Activated T-helper 9 cell treated with anti-CD3 and anti-CD28 coated beads, Interleukin-2, amount 50 U/mL, for 16 hours (primary cell): ENCODE measurements around the gene LIMK2.
"Not testable (repeated sequence)": the region's sequence is repeated elsewhere in the genome, so short reads cannot be mapped to it uniquely, and the experiment has no call there.

ENCODE experiments used
- DNase-seq: peaks from one replicate; pipeline ENCODE4 v3.0.0-alpha.2; 2020; ENCODE audit warnings: low read depth

Gene LIMK2

DNA sequence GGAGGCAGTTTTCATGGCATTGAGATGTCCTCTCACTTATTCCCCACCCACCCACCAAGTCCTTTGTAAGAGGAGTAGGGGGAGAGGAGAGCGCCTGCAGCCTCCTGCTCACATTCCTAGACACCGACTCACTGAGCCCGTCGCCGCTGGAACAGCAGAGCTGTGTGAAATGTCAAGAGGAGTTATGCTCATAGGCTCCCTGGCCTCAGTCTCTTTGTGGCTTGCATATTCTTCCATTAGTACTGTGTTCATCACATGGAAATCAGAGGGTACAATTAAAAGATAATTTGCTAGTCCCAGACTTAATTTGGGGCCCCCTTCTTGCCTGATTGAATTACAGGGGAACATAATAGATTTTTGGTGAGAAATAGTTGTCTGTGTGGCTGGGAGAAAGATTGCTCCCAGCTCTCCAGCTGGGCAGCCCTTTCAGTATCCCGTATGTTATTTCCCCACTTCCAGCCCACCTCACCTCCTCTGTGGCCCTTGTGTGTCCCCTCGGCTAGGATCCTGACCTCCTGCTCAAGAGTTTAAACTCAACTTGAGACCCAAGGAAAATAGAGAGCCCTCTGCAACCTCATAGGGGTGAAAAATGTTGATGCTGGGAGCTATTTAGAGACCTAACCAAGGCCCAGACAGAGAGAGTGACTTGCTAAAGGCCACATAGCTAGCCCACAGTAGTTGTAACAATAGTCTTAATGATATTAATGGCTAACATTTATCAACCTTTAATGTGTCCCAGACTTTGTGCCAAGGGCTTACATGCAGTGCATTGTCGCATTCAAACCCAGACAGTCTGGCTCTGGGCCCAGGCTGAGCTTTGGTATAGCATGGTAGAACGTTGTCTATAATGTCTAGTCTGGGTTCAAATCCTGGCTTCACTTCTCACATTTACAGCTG, 32.2 kb downstream of the LIMK2 start:
- DNase-seq: no peak

DNA sequence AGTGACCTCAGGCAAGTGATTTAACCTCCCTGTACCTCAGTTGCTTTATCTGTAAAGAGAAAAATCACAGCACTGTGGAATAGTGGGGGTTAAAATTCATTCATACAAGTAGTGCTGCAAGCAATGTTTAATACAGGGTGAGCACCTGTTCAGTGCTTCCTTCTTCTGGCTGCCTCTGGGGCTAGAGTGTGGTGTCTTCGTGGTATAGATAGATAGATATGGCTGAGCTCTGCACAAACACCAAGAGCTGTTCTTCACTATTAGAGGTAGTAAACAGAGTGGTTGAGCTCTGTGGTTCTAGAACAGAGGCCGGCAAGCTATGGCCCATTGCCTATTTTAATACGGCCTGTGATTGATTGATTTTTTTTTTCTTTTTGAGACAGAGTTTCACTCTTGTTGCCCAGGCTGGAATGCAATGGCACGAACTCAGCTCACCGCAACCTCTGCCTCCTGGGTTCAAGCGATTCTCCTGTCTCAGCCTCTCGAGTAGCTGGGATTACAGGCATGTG, 32.9 kb downstream of the LIMK2 start:
- no peak for DNase-seq

DNA sequence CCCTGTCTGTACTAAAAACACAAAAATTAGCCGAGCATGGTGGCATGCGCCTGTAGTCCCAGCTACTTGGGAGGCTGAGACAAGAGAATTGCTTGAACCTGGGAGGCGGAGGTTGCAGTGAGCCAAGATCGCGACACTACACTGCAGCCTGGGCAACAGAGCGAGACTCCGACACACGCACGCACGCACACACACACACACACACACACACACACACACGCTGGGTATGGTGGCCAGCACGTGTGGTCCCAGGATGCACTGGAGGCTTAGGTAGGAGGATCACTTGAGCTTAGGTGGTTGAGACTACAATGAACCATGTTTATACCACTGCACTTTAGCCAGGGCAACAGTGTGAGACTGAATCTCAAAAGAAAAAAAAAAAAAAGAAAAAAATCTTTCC, 33.9 kb downstream of the LIMK2 start:
- DNase-seq: not testable (repeated sequence)

DNA sequence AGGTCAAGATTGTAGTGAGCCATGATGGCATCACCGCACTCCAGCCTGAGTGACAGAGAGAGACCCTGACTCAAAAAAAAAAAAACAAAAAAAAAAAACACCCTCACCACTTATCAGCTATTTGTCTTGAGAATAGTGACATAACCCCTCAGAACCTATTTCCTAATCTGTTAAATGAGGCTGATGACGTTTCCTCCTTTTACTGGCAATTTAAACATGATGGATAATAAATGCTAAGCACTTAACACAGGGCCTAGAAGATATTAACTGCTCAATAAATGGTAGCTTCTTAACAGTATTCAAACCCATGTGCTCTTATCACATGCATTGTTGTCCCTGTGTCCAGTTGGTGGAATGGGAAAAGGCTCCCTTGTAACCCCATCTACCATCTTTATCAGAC, 34.6 kb downstream of the LIMK2 start:
- no peak for DNase-seq

DNA sequence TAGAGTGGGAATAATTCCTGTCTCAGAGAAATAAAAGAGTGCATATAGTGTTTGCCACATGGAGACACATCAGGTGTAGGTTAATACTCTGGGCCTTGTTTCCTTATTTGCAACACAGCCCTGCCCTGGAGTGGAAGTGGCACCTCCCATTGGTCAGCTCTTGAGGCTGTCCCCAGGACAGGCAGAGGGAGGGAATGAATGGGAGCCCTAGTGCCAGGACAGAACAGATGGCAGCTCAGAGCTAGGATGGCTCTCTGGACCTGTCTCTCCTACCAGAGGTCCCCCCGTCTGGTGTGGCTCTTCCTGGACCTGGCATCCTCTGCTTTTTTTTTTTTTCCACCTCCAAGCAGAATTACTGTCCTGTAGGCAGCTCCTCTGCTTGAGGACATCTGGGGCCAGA, 35.6 kb downstream of the LIMK2 start:
- DNase-seq: no peak

DNA sequence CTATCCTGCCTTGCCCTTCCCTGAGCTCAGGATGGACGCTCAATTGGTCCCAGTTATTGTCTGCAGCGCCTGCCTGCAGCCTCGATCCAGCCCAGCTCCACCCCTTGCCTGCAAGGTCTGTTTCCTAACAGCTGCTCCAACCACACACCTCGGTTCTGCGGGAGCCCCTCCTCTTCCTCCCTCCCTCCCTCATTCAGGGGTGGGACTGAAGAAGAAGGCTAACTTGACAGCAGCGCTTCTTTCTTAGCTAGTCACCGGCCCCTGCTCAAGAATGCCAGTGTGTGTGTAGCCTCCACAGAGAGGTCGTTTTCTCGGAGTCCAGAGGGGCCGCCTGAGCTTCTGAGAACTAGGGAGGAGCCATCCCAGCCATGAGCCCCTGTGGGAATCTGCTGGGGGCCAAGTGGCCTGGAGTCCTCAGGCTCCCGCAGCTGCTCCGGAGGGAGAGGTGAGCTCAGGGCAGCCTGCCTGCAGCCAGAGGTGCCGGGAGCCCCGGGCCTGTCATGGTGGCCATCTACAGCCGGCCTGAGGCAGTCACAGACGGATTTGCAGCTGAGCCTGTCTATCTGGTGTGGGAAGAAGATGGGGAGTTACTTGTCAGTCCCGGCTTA, 36.1 kb downstream of the LIMK2 start:
- peak; percentile 26 for DNase-seq

DNA sequence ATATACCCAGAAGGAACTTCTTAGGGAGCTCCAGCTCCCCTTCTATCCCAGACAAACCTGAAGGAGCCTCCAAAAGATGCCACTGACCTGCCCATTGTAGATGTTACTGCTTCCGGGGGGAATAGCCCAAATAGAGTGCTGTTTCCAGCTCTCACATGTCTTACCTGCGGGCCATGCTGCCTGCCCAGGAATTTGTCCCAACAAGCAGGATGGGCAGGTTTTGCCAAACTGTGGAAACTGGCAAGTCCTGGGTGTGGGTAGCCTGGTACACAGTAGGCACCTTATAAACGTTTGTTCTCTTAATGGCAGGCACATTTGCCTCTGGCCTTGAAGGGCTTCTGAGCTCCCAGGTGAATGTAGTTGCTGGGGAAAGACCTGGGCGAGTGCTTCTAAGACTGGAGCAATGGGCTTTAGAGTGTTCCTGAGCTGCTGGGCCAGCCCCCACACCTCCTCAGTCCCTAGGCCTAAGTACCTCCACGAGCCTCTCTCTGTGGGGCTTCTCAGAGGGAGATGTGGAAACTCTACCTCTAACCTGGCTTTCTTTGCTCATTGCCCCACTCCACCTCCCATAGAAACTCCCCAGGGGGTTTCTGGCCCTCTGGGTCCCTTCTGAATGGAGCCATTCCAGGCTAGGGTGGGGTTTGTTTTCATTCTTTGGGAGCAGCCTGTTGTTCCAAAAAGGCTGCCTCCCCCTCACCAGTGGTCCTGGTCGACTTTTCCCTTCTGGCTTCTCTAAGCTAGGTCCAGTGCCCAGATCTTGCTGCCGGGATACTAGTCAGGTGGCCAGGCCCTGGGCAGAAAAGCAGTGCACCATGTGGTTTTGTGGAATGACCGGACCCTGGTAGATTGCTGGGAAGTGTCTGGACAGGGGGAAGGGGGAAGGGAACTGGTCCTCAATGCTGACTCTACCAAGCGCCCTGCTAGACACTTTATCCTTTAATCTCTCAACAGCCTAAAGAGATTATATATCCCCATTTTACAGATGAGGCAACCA, 37.2 kb downstream of the LIMK2 start:
- DNase-seq: no peak

DNA sequence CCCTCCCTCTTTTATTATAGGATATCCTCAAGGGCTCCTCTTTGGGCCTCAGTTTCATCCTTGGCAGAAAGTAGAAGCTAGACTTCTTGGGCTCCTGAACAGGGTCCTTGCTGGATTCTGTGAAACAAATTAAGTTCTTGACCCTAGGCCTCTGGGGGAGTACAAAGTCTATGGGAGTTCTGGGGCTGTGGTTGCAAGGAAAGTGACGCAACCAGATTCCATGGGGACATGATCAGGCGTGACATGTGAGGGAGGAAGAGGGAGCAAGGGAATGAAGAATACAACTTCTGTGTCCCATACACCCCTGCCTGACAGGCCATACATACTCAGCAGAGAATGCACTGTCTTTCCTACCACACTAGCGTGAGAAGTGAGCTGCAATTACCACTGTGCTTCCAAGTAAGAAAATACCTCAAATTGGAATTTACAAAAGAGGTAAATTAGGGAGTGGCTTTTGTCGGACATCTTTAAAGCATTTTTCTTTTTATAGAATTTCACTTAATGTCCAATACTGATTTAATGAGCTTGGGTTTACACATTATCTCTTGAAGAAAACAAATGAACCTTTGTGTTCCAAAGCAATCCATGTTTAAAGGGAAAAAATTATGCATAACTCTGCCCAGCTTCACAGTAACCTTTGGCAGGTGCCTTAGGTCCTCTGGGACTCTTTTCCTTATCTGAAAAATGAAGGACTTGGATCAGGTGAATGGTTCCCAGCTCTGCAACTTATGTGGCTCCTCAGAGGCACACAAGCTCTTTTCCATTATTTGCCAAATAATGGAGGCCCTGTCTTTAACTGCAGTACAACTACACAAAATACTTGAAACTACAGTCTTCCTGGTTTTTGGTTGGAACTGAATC, 38.9 kb downstream of the LIMK2 start:
- DNase-seq: no peak

DNA sequence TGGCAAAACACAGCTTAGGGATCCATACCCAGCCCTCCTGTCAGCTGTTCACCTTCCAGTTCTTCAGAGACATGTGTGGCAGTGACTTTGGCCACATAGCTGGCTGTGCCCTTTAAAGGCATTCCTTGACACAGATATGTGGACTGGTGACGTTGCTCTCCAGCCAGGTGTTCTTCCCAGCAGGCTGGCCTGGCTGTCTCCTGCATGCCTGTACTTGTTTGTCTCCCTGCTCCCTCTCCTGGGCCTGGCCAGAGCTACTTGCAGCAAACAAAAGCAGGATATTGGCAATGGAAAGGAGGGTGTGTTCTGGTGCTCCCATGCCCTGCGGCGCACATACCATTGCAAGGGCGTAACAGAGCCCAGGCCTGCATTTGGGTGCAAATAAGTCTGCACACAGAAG, 41.9 kb downstream of the LIMK2 start:
- DNase-seq: no peak

DNA sequence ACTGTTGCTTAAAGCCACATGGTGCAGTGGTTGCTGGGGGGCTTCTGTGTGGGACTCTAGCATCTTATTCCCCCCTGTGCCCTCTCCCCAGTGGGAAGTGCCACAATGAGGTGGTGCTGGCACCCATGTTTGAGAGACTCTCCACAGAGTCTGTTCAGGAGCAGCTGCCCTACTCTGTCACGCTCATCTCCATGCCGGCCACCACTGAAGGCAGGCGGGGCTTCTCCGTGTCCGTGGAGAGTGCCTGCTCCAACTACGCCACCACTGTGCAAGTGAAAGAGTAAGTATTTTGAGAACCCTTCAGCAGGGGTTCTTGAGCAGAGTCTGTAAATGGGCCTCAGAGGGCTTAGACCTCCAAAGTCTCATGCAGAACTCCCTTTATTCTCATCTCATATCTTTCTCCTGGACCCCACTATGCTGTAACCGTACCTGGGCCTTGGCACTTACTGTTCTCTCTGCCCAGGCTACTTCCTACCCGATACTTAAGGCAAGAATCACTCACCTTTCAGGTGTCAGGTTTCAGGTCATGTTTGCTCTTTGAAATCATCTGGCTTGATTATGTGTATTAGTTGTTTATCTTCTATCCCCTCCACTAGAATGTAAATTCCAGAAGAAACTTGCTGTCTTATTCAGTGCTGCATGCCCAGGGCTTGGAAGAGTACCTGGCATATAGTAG, 47.8 kb downstream of the LIMK2 start:
- DNase-seq: no peak

DNA sequence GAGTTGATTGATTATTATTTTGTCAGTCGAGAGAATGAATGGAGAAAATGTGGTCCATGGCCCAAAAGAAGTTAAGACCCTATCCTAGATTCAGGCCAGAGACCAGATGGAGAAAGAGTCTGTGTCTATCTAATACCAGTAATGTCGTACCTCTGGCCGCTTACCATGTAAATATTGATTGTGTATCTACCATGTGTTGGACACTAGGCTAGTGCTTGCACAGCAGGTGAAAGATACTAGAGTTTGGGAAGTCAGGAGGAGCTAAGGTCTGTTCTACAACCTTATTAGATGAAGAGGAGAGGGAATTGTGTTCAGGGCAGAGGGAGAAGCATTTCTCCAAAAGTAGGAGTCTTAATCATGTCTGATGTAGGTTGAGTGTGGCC, 48.4 kb downstream of the LIMK2 start:
- DNase-seq: no peak

DNA sequence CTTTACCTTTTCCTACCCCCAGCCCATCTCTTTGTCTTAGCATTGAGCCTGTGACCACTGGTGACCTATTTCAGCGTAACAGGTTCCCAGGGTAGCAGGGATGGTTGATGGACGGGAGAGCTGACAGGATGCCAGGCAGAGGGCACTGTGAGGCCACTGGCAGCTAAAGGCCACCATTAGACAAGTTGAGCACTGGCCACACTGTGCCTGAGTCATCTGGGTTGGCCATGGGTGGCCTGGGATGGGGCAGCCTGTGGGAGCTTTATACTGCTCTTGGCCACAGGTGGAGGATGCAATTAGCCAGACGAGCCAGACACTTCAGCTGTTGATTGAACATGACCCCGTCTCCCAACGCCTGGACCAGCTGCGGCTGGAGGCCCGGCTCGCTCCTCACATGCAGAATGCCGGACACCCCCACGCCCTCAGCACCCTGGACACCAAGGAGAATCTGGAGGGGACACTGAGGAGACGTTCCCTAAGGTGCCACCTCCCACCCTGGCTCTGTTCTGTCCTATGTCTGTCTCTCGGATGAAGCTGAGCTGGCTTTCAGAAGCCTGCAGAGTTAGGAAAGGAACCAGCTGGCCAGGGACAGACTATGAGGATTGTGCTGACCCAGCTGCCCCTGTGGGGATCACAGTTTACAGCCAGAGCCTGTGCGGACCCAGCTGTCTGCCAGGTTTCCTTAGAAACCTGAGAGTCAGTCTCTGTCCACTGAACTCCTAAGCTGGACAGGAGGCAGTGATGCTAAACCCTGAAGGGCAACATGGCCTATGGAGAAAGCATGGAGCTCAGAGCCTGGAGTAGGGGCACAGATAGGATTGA, 50.4 kb downstream of the LIMK2 start:
- no peak for DNase-seq

DNA sequence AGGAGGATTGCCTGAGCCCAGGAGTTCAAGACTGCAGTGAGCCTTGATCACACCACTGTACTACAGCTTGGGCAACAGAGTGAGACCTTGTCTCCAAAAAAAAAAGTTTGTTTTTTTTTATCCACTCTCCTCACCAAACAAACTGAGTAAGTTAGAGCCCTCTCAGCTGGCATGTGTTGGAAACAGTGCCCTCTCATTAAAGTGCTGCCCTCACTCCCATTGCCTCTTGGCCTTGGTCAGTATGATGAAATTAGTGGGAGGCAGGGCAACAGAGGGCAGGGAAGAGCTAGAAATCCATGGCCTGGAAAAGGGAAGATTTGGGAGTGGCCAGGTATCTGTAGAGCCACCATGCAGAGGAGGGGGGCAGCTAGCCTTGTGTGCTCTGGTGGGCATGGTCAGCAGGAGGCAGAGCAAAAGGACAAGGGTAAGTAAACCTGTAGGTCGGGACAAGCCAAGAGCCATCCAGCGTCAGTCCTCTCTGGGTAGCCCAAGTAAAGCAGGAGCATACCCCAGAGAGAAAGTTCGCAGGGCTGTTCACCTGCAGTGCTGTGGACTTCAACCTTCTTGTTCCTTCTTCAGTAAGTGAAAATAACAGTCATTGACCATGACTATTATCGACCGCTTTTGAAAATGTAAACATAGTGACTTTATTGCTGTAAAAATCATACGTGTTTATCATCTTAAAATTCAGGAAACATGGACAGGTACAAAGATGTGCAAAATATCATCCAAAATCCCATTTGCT, 52.0 kb downstream of the LIMK2 start:
- DNase-seq: no peak

DNA sequence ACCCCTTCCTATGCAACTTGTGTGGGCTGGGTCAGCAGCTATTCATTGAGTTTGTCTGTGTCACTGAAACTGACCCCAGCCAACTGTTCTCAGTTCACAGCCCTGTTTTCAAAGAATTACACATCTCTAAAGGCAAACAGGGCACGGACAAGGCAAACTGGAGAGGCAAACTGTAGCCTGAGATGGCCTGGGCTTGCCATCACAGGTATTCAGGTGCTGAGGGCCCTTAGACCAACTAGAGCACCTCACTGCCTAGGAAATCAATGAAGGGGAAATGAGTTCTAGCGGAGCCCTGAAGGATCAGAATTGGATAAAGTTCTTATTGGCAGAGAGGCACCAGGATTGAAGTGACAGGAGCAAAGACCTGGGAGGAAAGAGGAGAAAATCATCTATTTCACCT, 56.2 kb downstream of the LIMK2 start:
- DNase-seq: no peak

DNA sequence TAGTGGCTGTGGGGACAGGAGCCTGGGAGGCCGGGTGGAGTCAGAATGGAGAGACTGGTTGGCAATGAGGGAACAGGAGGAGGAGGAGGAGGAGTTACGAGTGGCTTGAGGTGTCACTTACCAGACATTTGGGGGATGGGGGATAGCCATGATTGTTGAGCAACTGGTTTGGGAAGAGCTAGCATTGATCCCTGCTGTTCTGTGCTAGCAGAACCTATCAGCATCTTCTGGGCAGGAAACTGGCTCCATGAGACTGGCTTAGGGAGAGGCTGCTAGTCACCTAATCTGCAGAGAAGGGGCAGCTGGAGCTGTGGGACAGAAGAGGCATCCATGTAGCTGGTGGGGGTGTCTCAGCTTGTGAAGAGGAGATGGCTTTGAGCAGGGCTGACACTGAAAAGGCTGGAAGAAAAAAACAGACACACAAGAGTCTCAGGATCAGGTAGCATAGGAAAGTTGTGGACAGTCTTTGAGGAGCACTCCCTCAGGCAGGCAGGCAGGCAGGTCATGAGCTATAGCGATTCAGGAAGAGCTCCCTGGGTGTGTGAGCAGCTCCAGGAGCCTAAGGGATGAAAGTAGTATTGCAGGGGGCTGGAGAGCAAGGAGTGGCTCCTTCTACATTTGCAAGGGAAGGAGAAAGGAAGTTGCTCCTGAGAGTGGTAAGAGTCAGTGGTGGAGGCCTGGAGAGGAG, 57.9 kb downstream of the LIMK2 start:
- DNase-seq: no peak

DNA sequence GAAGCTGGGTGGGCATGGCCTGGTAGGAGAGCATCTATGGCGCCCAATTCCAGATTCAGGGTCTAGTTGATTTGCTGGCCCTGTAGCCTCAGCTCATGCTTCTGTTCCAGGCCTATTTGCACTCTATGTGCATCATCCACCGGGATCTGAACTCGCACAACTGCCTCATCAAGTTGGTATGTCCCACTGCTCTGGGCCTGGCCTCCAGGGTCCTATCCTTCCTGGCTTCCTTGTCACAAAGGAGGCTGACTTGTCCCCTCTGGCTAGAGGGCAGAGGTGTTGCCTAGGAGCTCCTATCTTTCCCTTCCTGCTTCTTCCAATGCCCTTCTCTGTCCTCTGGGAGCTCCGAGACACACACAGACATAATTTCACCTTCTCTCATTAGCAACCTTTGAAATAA, 58.9 kb downstream of the LIMK2 start:
- no peak for DNase-seq

DNA sequence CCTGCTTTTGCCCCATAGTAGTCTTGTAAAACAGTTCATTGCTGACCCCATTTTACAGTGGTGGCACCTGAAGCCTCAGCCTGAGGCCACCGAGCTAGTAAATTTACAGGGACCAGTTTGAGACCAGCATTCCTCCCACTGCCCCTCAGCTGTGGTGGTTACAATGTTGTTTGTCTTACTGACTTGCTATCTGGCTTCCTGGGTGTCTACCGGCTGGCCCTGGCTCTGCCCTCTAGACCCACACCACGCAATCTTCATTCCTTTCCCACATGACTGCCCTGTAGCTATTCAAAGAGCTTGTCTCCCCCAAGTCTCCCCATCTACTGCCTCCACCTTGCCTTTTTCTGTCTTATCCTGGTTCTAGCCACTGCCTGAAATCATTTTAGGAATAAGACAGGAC, 59.4 kb downstream of the LIMK2 start:
- DNase-seq: no peak
